NB4 (cell line): ENCODE data around the gene SPATA31C1.

Experiments
- CTCF ChIP-seq: IDR thresholded peaks from one replicate; pipeline ENCODE4 v1.5.1; 2012; ENCODE audit warnings: low read depth, low read length
- MAX ChIP-seq: IDR thresholded peaks from 2 replicates; pipeline ENCODE4 v1.6.1; 2011; ENCODE audit warnings: low read depth, low read length
- MYC ChIP-seq: IDR thresholded peaks from 2 replicates; pipeline ENCODE4 v1.6.1; 2011; ENCODE audit warnings: low read depth, low read length
- POLR2A ChIP-seq: IDR thresholded peaks from 2 replicates; pipeline ENCODE4 v1.6.1; 2011; ENCODE audit warnings: mild to moderate bottlenecking; ENCODE audit not compliant: insufficient read length; ENCODE audit errors: extremely low read depth

GRCh38 chr9:87968155-87968554, 50.4 kb downstream of the SPATA31C1 start:
- TF ChIP-seq CTCF = no peak
- TF ChIP-seq MAX = no peak
- TF ChIP-seq POLR2A = no peak
- no peak for TF ChIP-seq MYC
